Measurements from ENCODE around the gene CHSY1.

Gene CHSY1

DNA sequence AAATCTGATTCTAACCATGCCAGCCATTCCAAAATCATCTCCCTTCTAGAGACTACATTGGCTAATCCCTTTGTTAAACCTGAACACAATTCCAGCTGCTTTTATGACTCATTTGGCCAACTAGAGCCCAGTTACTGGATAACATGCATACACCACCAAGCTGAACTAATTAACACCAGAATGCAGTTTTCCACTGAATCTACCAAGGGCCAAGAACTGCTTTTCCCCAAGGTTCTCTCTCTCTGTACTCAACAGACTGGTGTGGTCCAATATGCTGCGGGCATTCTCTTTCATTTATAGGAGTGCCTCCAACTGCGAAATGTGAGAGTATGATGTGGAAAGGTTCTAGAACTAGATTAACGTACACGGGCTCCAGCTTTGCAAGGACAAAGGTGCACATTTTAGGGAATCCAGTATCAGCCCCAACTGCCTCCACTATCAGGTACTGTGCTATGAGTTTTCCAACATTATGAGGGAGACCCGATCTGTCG lies 1.5 kb downstream of the CHSY1 start:
- peak; percentile 94 for DNase-seq (ENCODE audit: low read depth)
- TF ChIP-seq, protein P1, sequence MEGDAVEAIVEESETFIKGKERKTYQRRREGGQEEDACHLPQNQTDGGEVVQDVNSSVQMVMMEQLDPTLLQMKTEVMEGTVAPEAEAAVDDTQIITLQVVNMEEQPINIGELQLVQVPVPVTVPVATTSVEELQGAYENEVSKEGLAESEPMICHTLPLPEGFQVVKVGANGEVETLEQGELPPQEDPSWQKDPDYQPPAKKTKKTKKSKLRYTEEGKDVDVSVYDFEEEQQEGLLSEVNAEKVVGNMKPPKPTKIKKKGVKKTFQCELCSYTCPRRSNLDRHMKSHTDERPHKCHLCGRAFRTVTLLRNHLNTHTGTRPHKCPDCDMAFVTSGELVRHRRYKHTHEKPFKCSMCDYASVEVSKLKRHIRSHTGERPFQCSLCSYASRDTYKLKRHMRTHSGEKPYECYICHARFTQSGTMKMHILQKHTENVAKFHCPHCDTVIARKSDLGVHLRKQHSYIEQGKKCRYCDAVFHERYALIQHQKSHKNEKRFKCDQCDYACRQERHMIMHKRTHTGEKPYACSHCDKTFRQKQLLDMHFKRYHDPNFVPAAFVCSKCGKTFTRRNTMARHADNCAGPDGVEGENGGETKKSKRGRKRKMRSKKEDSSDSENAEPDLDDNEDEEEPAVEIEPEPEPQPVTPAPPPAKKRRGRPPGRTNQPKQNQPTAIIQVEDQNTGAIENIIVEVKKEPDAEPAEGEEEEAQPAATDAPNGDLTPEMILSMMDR (conservative IDR thresholded peaks at IDR 0.05; ENCODE audit: low read length): no peak; the same call in 1 of the 2 replicates
- H3K4me3 ChIP-seq (ENCODE audit: low read length): peak overlapping the region; percentile 86

DNA sequence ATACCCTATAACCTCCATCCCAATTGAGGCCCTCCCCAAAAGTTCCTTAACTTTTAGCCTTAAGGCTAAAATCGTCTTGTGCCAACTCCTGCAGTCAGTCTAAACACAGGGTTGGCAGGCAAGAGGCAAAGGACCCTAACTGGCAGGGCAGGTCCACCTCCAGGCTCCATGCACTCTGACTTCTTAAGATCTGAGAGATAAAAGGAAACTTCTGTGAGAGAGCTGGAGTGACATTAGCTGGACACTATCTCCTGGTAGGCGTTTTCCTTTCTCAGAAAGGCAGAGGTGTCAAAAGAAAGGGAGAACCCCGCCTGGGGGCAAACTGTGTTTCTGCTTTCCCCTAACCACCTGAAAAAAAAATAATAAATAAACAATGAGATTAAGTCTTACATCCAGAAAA lies 3.6 kb downstream of the CHSY1 start:
- H3K4me3 ChIP-seq (ENCODE audit: low read length): no peak overlapping the region
- TF ChIP-seq, protein P1 (conservative IDR thresholded peaks at IDR 0.05; ENCODE audit: low read length): no peak
- DNase-seq (ENCODE audit: low read depth): no peak

DNA sequence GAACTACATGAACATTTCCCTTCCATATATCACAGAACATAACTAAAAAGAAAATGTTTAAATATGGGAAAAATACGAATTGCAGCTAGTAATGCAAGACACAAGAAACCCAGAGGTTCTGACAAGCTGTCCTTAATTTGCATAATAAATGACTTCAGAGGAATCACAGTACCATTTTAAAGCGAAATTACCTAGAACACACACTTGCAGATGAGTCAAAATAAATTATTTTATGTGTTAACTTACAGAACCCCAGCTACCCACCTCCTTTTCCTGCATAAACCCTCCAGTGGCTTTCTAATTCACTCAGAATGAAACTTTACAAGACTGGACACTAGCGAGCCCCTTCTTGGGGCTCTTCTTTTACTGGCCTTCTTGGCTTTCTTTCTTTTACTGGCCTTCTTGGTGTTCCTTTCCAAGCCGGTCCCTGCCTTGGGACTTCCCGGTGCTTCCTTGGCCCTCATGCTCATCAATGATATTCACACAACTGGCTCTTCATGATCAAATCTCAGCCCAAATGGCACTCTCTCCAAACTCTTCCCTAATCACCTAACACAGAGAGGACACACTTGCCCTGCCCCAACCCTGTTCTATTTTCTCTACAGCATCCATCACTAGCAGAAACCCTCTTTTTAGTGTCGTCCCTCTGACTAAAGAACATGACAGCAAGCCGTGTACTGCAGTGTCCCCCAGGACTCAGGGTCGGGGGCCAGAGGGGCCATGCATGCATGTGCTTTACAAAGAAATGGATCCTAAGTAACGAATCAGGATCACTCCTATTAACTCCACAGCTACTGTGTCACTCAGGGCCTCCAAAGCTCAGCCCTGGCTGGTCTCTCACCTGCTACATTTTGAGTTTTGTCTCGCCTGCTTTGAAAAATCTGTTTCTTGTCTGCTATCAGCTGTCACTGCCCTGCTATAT lies 4.8 kb downstream of the CHSY1 start:
- no peak overlapping the region for H3K4me3 ChIP-seq (ENCODE audit: low read length)
- TF ChIP-seq, protein P1 (conservative IDR thresholded peaks at IDR 0.05; ENCODE audit: low read length): no peak
- no peak for DNase-seq (ENCODE audit: low read depth)

DNA sequence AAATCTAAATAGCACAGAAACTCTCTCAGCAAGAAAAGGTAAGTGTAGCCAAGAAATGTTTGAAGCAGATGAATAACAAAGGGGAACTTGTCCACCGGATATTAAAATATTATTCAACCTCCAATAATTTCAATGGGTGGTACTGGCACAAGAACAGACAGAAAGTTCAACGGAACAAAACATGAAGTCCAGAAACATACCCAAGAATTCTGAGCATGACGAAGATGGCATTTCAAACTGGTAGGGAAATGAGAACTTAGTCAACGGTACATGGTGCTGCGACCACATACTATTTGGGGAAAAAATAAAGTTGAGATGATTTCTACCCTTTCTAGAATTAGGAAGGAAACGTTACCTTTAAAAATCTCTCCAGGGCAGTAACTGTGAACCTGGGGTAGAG lies 5.5 kb downstream of the CHSY1 start:
- no peak for DNase-seq (ENCODE audit: low read depth)
- H3K4me3 ChIP-seq (ENCODE audit: low read length): no peak overlapping the region
- TF ChIP-seq, protein P1 (conservative IDR thresholded peaks at IDR 0.05; ENCODE audit: low read length): no peak

DNA sequence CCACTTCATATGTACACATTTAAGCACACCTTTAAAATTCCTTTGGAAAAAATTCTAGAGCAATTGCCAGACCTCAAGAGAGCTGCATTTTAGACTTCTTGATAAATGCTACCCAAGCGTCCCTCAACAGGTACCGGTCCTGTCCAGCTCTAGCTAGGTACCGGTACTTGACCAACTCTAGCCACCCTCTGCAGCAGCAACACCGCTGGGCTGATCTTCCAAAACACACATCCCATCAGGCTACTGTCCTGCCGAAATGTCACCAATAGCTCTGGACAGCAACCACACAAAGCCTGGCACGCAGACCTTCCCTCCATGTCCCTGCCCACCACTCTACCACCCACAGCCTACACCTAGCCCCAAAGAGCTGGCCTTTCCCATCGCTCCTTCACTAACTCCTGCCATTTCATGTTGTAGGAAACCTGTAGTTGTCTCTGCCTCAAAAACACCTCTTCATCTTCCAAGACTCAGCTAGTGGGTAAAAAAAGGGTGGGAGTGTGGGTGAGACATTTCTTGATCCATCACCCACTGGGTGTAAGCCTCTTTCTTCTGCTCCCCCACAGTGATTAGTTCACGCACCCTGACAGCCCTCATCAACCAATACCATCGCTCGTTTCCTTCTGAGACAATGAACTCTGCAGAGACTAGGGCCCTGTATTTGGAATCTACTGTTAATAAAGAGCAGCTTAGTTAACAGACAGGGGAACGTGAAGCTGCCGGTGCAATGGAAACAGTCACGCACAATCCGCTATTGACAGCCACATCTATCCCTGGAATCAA lies 6.8 kb downstream of the CHSY1 start:
- no peak for DNase-seq (ENCODE audit: low read depth)
- no peak overlapping the region for H3K4me3 ChIP-seq (ENCODE audit: low read length)
- TF ChIP-seq, protein P1 (conservative IDR thresholded peaks at IDR 0.05; ENCODE audit: low read length): no peak

DNA sequence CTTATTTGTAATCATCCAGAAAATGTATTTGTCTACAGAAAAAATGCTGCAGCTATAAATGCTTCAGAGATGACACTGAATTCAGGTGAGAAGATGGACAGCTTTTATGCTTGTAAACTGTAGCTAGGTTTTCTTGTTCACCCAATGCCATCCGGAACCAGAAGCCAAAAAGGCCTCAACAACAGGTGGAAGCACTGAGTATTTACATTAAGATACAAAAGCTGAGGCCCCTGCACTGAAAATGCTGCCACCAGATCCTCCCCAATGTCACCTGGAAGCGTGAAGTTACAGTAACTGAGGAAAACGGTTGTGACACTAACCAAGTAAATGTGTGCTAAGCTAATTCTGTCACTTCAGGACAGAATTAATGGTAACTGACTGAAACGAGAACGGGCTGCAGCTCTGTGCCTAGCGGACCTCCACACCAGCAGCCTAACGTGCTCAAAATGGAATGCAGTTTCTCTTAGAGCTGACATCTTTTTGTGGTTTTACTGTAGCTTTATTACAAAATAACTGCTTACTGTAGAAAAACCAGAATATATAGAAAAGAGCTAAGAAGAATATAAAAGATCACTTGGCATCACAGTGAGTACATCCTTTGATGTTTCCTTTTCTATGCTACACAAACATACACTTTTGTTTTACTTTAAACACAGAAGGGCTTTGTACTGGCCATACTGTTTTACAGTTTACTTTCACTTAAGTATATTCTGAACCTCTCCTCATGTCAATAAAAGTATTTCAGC lies 7.6 kb downstream of the CHSY1 start:
- H3K4me3 ChIP-seq (ENCODE audit: low read length): peak overlapping the region; percentile 31
- peak; percentile 71 for DNase-seq (ENCODE audit: low read depth)

More for the DNA sequence above, 7.6 kb downstream of the CHSY1 start:
- TF ChIP-seq, protein P1 (conservative IDR thresholded peaks at IDR 0.05; ENCODE audit: low read length): peak; percentile 17; the same call in 1 of the 2 replicates
